Left forelimb (tissue), 1 donor: ENCODE measurements around the gene COMTD1.
"Not testable (repeated sequence)": the region's sequence is repeated elsewhere in the genome, so short reads cannot be mapped to it uniquely, and the experiment has no call there.

Source experiments
- DNase-seq: peaks from one replicate; pipeline ENCODE4 v3.0.0-alpha.2; 2018; ENCODE audit warnings: low spot score

Gene COMTD1

DNA sequence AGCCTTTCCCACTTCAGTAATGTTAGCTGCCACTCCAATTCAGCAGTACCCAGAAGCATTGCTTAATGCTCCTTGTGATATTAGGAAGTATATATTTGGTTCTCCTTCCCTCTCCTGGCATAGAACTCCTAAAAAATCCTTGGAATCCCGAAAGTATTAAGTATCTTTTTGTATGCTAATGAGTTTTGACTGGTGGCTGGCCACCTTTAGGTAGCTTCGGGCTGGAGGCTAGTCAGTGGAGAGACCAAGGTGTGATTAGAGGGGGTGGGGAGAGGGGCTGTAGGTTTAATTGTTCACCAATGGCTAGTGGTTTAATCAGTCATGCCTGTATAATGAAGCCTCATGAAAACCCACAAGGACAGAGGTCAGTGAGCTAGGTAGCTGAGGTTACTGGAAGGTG is 12.2 kb downstream of the COMTD1 start:
- no peak for DNase-seq

DNA sequence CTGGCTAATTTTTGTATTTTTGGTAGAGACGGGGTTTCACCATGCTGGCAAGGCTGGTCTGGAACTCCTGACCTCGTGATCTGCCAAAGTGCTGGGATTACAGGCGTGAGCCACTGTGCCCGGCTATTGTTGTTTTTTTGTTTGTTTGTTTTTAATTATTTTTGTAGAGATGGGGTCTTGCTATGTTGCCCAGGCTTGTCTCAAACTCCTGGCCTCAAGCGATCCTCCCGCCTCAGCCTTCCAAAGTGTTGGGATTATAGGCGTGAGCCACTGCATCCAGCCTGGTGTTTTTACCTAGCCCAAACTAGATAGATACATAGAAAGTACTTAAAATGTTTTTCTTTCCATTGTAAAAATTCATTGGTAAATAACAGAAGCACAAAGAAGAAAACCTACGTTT is 14.3 kb downstream of the COMTD1 start:
- DNase-seq, result not testable (repeated sequence)

DNA sequence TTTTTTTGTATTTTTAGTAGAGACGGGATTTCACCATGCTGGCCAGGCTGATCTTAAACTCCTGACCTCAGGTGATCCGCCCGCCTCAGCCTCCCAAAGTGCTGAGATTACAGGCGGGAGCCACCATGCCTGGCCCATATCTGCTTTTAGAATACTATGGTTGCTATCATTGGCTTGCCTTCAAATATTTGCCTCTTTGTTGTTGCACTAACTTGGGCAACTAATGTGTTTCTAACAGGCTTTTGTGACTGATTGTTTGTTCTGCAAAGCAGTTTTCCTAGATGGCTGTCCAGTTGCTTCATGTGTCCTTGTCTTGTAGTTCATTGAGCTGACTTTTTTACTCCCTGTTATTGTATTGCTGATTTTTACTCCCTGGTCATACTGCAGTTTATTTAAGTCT is 15.5 kb downstream of the COMTD1 start:
- DNase-seq, result no peak

DNA sequence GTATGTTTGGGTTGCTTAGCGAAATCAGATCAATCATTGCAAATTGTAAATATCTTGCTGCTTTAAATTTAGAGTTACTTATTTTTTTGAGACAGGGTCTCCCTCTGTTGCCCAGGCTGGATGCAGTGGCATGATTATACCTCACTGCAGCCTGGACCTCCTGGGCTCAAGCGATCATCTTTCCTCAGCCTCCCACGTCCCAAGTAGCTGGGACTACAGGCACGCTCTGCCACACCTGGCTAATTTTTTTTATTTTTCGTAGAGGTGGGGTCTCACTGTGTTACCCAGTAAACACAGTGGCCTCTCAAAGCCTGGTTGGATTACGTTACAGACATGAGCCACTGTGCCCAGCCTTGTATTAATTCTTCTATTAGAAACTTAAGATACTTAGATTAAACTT is 23.4 kb downstream of the COMTD1 start:
- no peak for DNase-seq

DNA sequence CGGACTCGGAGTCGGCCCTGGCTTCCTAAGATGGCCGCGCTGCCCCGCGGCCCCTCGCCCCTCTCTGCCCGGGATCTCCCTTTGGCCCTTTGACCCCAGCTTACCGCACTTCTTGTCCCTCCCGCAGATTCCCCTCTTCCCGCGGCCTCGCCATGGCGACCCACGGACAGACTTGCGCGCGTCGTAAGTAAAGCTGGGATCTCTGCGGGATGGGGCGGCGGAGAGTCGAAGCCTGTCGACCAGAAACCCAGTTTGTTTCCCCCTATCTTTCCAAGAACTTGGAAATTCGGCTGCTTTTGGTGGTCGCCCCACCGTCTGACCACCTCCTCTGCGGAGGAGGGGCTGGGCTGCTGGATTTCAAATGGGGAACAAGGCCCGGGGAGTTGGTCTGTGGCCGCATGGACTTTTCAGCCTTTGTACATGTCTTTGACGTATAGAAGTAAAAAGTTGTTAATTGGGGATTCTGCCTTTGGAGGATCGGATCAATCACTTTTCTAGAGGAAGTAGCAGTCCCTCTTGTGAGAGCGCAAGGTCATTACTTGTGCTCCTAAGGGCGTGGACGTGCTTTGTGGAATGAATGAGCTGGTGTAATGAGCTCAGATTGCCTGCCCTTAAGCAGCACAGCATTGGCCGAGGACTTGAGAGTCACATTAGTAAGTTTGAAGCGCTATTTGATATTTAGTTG is 24.6 kb downstream of the COMTD1 start:
- DNase-seq, result no peak

DNA sequence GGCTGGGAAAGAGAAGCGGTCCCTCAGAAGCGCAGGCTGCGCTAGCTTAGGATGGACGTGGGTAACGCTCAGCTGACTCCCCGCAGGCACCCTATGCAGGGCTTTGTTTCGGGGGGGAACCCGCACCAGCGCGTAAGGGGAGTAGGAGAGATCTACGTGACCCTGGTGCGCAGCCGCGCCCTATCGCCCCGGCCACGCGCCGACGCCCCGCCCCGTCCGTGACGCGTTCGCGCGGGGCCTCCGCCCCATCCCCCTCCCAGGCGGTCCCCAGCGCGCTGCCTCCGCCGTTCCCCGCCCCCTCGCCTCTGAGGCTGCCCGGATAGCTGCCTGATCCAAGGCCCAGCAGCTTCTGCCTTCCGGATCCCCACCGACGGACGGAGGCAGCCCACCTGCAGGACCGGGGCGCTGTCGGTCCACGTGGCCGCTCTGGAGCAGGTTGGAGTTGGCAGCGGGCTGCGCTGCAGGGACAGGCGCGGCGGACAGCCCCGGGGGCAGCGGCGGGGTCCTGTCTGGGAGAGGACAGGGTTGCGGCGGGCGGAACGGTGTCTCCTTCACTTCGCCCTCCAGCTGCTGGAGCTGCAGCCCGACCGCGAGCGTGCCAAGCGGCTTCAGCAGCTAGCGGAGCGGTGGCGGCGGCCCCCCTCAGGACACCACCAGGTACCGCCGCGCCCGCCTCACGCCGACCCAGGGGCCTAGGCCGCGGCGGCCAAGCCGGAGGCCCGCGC is 25.3 kb downstream of the COMTD1 start, which contains the start of gene VDAC2:
VDAC2 (plus strand) TSS at position 515 of the 725 bp plus-strand sequence. CDS start 363 bp downstream, outside the sequence.
- peak; percentile 97 for DNase-seq

DNA sequence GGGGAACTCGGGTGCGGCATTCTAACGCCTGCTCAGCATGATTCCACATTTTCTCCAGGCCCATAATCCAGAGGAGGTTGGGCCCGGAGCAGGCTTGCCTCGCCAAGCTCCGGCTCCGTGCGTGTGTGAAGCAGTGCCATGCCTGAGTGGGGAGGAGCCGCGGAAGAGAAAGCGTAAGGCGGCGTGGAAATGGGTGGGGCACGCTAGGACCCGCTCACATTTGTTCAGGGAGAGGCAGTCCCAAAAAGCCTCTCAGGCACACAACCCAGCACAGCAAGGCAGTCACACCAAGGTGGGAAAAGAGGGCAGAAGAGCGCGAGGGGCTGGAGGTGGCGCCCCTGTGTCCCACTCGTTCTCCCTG is 25.9 kb downstream of the COMTD1 start:
- DNase-seq, result peak; percentile 90

DNA sequence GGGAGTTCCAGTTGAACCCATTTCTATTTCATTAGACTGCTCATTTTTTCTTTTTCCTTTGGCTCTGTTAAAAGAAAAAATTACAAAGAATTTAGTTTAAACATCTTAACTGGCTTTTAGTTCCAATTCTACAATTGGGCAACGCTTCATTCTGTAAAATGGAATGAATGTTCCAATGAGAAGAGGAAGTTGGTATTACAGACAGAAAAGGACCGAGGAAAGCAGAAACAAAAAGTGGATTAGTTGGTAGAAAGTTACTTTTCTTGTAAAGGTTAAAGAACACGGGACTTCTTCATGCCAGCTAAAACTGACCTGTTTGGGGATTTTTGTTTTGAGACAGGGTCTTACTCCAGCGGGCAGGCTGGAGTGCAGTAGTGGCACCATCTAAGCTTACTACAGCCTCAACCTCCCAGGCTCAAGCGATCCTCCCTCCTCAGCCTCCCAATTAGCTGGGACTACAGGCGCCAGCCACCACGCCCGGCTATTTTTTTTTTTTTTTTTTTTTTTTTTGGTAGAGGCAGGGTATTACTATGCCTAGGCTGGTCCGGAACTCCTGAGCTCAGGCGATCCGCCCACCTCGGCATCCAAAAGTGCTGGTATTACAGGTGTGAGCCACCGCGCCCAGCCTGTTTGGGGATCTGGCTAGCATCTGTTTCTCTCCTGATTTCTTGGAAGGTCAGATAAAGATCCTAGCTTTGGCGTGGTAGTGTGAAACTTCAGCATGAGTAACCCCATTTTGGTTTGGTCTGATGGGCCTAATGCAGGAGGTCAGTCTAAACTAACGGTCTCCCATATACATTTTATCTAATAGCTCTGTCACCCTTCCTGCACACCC is 26.5 kb downstream of the COMTD1 start:
- no peak for DNase-seq

DNA sequence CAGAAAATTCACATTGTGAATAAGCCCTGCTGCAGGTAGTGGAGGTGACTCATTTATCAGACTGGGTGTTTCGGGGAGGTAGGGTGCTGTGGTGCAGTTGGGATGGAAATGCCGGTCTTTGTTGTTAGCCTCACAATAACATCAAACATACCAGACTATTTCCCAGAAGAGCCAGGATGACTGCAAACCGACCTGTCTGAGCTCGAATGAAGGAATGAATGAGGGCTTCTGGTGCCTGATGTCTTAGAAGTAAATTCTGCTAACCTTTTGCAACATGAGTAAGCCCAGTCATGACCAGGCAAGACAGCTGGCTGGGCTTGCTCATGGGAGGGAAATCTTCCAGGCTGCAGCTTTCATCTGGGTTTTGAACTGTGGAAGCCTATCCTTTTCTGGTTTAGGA is 27.6 kb downstream of the COMTD1 start:
- no peak for DNase-seq

DNA sequence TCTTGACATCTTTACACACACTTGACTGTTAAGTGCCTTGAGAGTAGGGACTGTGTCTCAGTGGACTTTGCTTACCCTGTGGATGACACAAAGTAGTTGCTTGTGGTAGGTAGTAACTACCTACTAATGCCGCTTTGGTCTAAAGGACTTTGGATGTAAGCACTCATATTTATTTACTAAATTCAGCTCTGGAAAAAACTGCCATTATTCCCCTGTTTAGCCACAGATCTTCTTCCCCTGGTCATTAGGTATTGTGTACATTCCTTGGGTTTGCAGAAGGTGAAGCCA is 28.0 kb downstream of the COMTD1 start:
- no peak for DNase-seq

DNA sequence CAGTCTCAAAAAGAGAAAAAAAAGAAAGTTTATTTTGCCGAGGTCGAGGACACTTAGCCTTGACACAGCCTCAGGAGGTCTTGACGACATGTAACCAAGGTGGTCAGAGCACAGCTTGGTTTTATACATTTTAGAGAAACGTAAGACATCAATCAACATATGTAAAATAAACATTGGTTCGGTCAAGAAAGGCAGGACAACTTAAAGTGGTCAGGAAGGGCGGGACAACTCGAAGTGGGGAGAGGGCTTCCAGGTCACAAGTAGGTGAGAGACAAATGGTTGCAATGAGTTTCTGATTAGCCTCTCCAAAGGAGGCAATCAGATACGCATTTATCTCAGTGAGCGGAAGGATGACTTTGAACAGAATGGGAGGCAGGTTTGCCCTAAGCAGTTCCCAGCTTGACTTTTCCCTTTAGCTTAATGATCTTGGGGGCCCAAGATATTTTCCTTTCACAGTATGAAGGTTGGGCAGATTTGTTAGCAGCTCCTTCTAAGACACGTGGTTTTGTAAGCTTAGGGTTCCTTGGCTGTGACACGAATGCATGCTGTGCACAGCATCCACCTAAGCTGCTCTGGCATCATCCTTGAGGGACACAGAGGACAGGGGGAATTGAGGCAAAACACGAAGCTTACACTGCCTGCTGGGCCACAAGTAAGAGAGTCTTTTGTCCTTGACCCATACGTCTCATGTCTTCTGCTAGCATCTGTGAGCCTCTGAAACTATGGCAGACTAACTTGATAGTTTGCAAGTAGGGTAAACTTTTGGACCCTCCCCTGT is 28.5 kb downstream of the COMTD1 start:
- DNase-seq, result no peak

DNA sequence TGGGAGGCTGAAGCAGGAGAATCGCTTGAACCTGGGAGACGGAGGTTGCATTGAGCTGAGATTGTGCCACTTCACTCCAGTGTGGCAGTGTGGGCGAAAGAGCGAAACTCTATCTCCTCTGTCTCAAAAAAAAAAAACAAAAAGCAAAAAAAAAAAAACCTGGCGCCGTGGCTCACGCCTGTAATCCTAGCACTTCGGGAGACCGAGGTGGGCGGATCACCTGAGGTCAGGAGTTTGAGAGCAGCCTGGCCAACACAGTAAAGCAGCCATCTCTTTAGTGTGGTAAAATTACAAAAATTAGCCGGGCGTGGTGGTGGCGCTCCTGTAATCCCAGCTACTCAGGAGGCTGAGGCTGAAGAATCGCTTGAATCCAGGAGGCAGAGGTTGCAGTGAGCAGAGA is 29.1 kb downstream of the COMTD1 start:
- not testable (repeated sequence) for DNase-seq

DNA sequence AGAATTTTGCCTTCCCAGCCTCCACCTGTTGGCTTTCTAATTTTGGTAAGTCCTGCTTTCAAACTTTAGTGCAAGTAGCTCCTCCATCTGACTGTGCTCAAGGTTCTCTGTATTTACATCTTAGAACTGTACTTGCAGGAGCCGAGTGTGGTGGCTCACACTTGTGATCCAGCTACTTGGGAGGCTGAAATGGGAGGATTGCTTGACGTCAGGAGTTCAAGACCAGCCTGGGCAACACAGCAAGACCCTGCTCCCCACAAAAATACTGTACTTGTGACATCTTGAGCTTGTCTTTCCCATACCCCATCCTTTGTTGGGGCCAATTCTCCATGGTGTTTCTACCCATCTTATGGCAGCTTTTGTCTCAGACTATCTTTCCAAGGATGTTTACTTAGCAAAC is 29.8 kb downstream of the COMTD1 start:
- DNase-seq, result no peak

DNA sequence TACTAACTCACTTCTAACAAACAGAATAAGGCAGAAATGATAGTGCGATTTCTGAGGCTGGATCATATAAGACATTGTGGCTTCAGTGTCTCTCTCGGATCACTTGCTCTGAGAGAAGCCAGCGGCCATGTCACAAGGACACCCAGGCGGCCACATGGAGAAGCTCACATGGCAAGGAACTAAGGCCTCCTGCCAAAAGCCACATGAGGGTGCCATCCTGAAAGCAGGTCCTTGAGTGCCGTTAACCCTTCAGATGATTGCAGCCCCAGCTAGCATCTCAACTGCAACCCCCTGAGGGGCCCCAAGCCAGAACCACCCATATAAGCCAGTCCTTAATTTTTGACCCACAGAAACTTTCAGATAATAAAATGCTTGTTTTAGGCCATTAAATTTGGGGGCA is 32.0 kb downstream of the COMTD1 start:
- no peak for DNase-seq

DNA sequence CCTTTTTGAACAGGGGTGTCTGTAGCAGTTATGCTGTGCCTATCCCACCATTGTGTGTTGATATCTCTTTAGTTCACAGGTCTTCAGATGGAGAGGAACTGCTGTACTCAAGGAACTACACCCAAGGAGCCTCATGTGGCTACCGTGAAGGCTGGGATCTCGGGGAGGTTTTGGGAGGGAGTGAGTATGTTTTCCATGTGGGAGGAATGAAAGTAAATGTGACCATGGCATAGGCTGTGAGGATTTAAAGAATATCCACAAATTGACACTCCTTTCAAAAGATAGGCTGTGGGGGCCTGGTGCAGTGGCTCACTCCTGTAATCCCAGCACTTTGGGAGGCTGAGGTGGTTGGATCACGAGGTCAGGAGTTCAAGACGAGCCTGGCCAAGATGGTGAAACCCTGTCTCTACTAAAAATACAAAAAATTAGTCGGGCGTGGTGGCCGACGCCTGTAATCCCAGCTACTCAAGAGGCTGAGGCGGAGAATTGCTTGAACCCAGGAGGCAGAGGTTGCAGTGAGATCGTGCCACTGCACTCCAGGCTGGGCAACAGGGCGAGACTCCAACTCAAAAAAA is 32.6 kb downstream of the COMTD1 start:
- DNase-seq, result not testable (repeated sequence)

DNA sequence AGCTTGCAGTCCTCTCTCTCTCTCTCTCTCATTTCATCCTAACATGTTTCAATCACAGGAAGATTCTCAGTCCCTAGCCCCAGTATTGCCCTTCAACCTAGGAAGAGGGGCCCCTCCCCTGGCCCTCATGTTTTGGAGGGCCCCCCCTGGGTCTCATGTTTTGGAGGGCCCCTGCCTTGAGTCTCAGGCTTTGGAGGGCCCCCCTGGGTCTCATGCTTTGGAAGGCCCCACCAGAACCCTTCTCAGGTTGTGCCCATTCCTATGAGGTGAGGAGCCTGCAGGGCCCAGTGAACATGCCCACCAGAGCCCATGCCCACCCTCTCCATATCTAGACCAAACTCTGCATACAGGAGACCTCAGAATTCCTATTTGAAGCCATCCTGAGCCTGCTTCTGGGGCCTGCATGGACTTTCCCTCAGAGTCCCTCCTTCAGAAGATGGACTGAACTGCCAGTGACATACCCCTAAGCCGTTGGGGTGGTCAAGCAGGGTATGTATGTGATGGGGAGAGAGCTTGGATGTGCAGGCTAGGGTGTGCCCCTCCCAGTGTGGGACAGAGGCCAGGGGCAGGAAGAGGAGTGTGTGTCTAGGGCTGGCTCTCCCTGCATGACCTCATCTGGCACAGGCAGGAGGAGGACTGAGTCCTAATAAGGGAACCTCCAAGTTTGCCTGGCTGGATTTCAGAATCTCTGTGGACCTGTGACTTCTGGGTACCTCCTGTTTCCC is 33.3 kb downstream of the COMTD1 start:
- no peak for DNase-seq

DNA sequence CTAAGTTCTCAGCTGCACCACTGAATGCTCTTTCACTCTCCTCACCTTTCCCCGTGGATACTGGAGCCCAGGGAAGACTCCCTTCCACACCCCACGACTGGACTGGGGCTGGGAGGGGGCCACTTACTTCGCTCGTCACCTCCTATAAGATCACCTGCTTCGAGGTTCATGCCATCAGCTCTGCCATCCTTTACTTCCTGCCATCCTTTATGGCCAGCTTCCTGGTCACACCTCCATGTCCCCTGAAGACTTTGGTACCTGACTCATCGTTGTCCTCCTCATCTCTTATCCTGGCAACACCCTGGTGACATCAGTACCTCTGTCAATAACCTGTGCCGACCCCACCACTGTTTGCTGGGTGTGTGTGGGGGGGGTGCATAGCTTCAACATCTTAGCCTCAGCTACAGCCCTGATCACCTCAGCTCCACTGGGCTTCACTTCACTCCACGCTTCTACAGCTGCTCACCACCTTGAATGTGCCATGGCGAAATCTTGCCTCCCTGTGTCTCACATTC is 33.9 kb downstream of the COMTD1 start:
- no peak for DNase-seq

DNA sequence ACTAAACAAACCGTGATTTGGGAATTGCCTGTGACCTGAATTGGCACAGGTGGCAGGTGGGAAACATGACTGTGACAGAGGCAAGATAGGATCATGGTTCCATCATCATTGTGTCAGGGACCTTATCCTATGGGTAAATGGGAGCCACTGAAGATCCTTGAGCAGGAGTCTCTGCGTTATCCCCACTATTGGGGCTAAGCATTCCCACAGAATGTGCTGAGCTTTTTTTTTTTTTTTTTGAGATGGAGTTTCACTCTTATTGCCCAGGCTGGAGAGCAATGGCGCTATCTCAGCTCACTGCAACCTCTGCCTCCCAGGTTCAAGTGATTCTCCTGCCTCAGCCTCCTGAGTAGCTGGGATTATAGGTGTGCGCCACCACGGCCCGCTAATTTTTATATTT is 35.8 kb downstream of the COMTD1 start:
- DNase-seq, result not testable (repeated sequence)

DNA sequence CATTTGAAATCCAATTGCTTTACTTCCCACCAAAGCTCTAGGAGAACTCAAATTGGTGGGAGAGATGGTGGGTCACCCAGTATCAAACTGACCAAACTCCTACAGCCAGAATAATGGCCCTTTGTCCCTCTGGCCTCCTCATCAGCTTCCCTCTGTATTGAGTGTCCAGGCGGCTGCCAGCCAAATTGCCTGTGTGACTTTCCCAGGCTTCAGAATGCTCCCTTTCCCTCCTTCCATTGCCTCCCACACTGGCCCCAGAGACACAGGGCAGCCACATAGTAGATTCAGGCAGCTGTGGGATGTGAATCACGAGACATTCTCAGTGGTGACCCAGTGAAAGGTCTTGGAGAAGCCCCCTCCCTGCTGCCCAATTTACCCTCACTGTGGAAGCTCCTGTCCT is 37.9 kb downstream of the COMTD1 start:
- no peak for DNase-seq

DNA sequence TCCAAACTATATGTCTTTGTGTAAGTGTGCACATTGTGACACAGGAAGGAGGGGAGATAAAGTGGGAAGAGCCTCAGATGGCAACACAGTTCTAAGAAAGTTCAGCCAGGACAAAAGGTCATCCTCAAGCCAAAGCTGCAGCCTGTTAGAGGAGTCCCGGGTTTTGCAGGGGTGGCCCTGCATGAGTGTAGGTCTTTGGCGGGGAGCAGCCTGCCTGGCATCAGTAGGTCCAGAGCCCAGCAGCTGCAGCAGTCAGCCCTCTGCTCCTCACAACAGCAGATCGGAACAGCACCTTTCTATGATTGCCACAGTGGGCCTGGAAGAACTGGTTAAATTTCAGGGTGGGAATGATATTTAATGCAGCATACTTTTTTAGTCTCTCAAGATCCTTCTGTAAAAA is 38.7 kb downstream of the COMTD1 start:
- no peak for DNase-seq
